HepG2 (cell line): ENCODE measurements around the gene CCDC167. TPM values are rescaled to one million over a fixed set of nuclear protein-coding genes. Genes with fewer than 3 reads are reported as not detected.

Experiments used
- ATAC-seq: fragments of 200-7000 bp; cut with Tn5 transposase; 3 replicates; pipeline ENCODE4 v1.9.1; 2020; ENCODE audit warnings: mild to moderate bottlenecking, moderate library complexity
- BruUV-seq: library from RNA; stranded (reverse); fragments of 400-500 nt; replicated peaks from 2 replicates; lab custom pipeline; 2021; lab: Mats Ljungman, UMichigan
- CTCF ChIA-PET: fragments of 300-600 bp; formaldehyde crosslinking; extraction: SDS; loops from one replicate; lab custom pipeline; 2021; ENCODE audit warnings: low total read pairs, inconsistent platforms, low intra/inter-chr PET ratio; lab: Yijun Ruan, JAX
- POLR2A ChIA-PET: fragments of 350-600 bp; sonication (Branson Sonifier 250); formaldehyde crosslinking; loops from one replicate; lab custom pipeline; 2020; ENCODE audit warnings: antibody characterized with exemption, inconsistent platforms; lab: Yijun Ruan, JAX
- DNase-seq: peaks from one replicate; pipeline ENCODE4 v3.0.0-alpha.2; 2015; ENCODE audit warnings: low spot score
- FAIRE-seq: peaks from 3 replicates; lab custom pipeline; 2011; peaks lifted over from hg19 to GRCh38; lab: Jason Lieb, UNC
- H2AFZ ChIP-seq: one replicate; pipeline ENCODE4 v1.6.1; 2011; ENCODE audit warnings: low read length, inconsistent platforms
- H3K27ac ChIP-seq: fragments of 300-600 bp; 3 replicates; pipeline ENCODE4 v1.8.0; 2011; ENCODE audit warnings: mixed run types, mild to moderate bottlenecking, mixed read lengths, low read length, inconsistent platforms; ENCODE audit not compliant: insufficient read depth; ENCODE audit errors: extremely low read length
- H3K27me3 ChIP-seq, 2 experiments: fragments of 200-600 bp in 1 of 2; 2 replicates in 1 of 2; 3 replicates in 1 of 2; pipeline versions ENCODE4 v1.6.0 to v1.8.0; 2011; ENCODE audit warnings: low read length in 2 of 2, mild to moderate bottlenecking in 2 of 2, moderate library complexity in 2 of 2, inconsistent platforms in 1 of 2; ENCODE audit not compliant: insufficient read depth in 2 of 2, control insufficient read depth in 1 of 2
- H3K36me3 ChIP-seq, 2 experiments: fragments of 200-600 bp in 1 of 2; replicated peaks in 1 of 2; 2 replicates in 1 of 2; 3 replicates in 1 of 2; pipeline versions ENCODE4 v1.5.1 to v1.8.0; 2011; ENCODE audit warnings: low read length in 2 of 2, inconsistent platforms in 1 of 2; ENCODE audit not compliant: insufficient read depth in 2 of 2, control insufficient read depth in 1 of 2
- H3K4me1 ChIP-seq: 2 replicates; pipeline ENCODE4 v1.5.1; 2012; ENCODE audit warnings: low read length, inconsistent platforms; ENCODE audit not compliant: insufficient read depth
- H3K4me2 ChIP-seq: 2 replicates; pipeline ENCODE4 v1.6.0; 2011; ENCODE audit warnings: low read depth, low read length, inconsistent platforms
- H3K4me3 ChIP-seq, 3 experiments: fragments of 200-600 bp in 1 of 3; sonication (generic), shearing (Covaris generic) in 1 of 3; replicated peaks in 1 of 3; 2 replicates each; pipeline ENCODE4 v1.5.1; 2011 to 2016; ENCODE audit warnings: low read length in 3 of 3, inconsistent platforms in 2 of 3, low read depth in 2 of 3, mild to moderate bottlenecking in 2 of 3, control low read depth in 1 of 3, mixed read lengths in 1 of 3; ENCODE audit not compliant: insufficient read depth in 1 of 3
- H3K79me2 ChIP-seq: one replicate; pipeline ENCODE4 v1.6.1; 2011; ENCODE audit warnings: low read length, inconsistent platforms; ENCODE audit not compliant: insufficient read depth
- H3K9ac ChIP-seq: 2 replicates; pipeline ENCODE4 v1.6.0; 2011; ENCODE audit warnings: mild to moderate bottlenecking, low read depth, low read length, inconsistent platforms; ENCODE audit not compliant: insufficient read depth
- H3K9me3 ChIP-seq: 2 replicates; pipeline ENCODE4 v1.5.1; 2012; ENCODE audit warnings: mild to moderate bottlenecking, low read length
- H4K20me1 ChIP-seq: 2 replicates; pipeline ENCODE4 v1.6.0; 2011; ENCODE audit warnings: inconsistent platforms, mild to moderate bottlenecking, low read length, moderate library complexity; ENCODE audit not compliant: insufficient read depth
- CREM ChIP-seq, 2 experiments: sonication (generic) in 1 of 2; formaldehyde crosslinking in 1 of 2; IDR thresholded peaks; 2 replicates each; pipeline versions ENCODE4 v1.4.0 to v1.6.1; 2016 to 2020; ENCODE audit warnings: antibody characterized with exemption in 1 of 2, mild to moderate bottlenecking in 1 of 2, missing genetic modification reagents in 1 of 2
- GPBP1L1 ChIP-seq: sonication (generic); formaldehyde crosslinking; IDR thresholded peaks from 2 replicates; pipeline ENCODE4 v1.5.0; 2020; ENCODE audit warnings: mild to moderate bottlenecking, missing genetic modification reagents
- GZF1 ChIP-seq: sonication (generic); formaldehyde crosslinking; IDR thresholded peaks from 2 replicates; pipeline ENCODE4 v1.5.1; 2020; ENCODE audit warnings: mild to moderate bottlenecking, missing genetic modification reagents
- MAF1 ChIP-seq: sonication (generic); formaldehyde crosslinking; IDR thresholded peaks from 2 replicates; pipeline ENCODE4 v1.5.0; 2020; ENCODE audit warnings: missing genetic modification reagents, borderline replicate concordance
- MEF2D ChIP-seq: sonication (generic); formaldehyde crosslinking; IDR thresholded peaks from 2 replicates; pipeline ENCODE4 v1.5.1; 2020; ENCODE audit warnings: mild to moderate bottlenecking, missing genetic modification reagents
- PCBP1 ChIP-seq: fragments of 200-400 bp; formaldehyde crosslinking; IDR thresholded peaks from 2 replicates; pipeline ENCODE4 v1.6.1; 2017; ENCODE audit warnings: mild to moderate bottlenecking, low read depth, low read length, borderline replicate concordance
- SALL1 ChIP-seq: sonication (generic); formaldehyde crosslinking; IDR thresholded peaks from 2 replicates; pipeline ENCODE4 v1.8.0; 2022; ENCODE audit warnings: mild to moderate bottlenecking, missing genetic modification reagents
- SUZ12 ChIP-seq: fragments of 150-350 bp; IDR thresholded peaks from 2 replicates; pipeline ENCODE4 v1.6.1; 2014; ENCODE audit warnings: low read depth, low read length
- TAF15 ChIP-seq: fragments of 200-400 bp; formaldehyde crosslinking; IDR thresholded peaks from one replicate; pipeline ENCODE4 v1.6.1; 2018; ENCODE audit warnings: mild to moderate bottlenecking, low read depth, low read length; ENCODE audit not compliant: poor library complexity, severe bottlenecking
- WIZ ChIP-seq: sonication (generic); formaldehyde crosslinking; IDR thresholded peaks from 2 replicates; pipeline ENCODE4 v1.5.1; 2020; ENCODE audit warnings: mild to moderate bottlenecking, missing genetic modification reagents
- ZHX1 ChIP-seq: sonication (generic); formaldehyde crosslinking; IDR thresholded peaks from 2 replicates; pipeline ENCODE4 v1.8.1; 2022; ENCODE audit warnings: low read depth, mild to moderate bottlenecking, missing genetic modification reagents
- ZNF180 ChIP-seq: sonication (generic); formaldehyde crosslinking; IDR thresholded peaks from 2 replicates; pipeline ENCODE4 v1.4.0; 2020; ENCODE audit warnings: low read depth, missing genetic modification reagents, borderline replicate concordance
- ZNF687 ChIP-seq: sonication (generic); formaldehyde crosslinking; IDR thresholded peaks from 2 replicates; pipeline ENCODE4 v1.5.1; 2020; ENCODE audit warnings: mild to moderate bottlenecking, missing genetic modification reagents, moderate library complexity
- ZNF704 ChIP-seq: sonication (generic); formaldehyde crosslinking; IDR thresholded peaks from 2 replicates; pipeline ENCODE4 v1.8.1; 2023; ENCODE audit warnings: mild to moderate bottlenecking, inconsistent platforms, moderate library complexity, missing genetic modification reagents, borderline replicate concordance
- WGBS: methylation state at CpG from one replicate; pipeline ENCODE4 v1.1.6; 2017; ENCODE audit warnings: low lambda C conversion rate; 5-methylcytosine and 5-hydroxymethylcytosine counted together
- in situ Hi-C: cut with HindIII; loops from 2 replicates; pipeline ENCODE4 v1.10.0; 2017; ENCODE audit warnings: low pct_unique_long_range_greater_than_20kb; ENCODE audit not compliant: extremely low pct_ligation_motif_present
- intact Hi-C: fragments of 100-400 bp; cut with micrococcal nuclease; formaldehyde crosslinking; loops from one replicate; pipeline ENCODE4 v1.10.0; 2022; ENCODE audit not compliant: unreplicated experiment
- polyA plus RNA-seq, 8 experiments: library from polyadenylated mRNA; depleted of rRNA in 3 of 8; stranded (reverse) in 7 of 8; unstranded in 1 of 8; fragments of >200 nt; fragmentation: Illumina TruSeq in 4 of 8; extraction: Trizol in 4 of 8; gene quantifications; 2 replicates each; pipeline versions ENCODE4 v1.2.1 to v1.2.3, GENCODE V29; 2011 to 2016; ENCODE audit warnings: low read depth in 4 of 8, missing spikeins in 1 of 8, mixed read lengths in 1 of 8; ENCODE audit not compliant: insufficient read depth in 1 of 8
- total RNA-seq, 5 experiments: library from RNA; depleted of rRNA; stranded (reverse); fragments of >200 nt; fragmentation: Illumina TruSeq; extraction: Trizol; gene quantifications; 2 replicates each; pipeline ENCODE4 v1.2.3, GENCODE V29; 2016; ENCODE audit warnings: low read depth in 1 of 5

CCDC167 gene
- total and polyA plus RNA-seq, 2 of the 13 experiments (the other 11 are each of a cell fraction or from before 2014, with no cell fraction given) = 48.4 to 66.8 TPM

GRCh38 chr6:37454420-37455140 is 45.1 kb downstream of the CCDC167 start:
- Histone ChIP-seq H2AFZ (no peak overlapping the region), H3K4me2 (no peak overlapping the region), H3K4me3 (no peak overlapping the region), H4K20me1 (no peaks in the 10 kb centered on the region), H3K4me1 (0 out of 2 replicates have a peak, but pooled peaks cover 6% of the 10 kb centered on the region), H3K79me2 (no peaks in the 10 kb centered on the region), H3K27me3 (no peaks in the 10 kb centered on the region), H3K9ac (no peak overlapping the region), H3K36me3 (peaks cover 37 to 88% of the 10 kb centered on the region in 2 experiments), H3K27ac (no peak overlapping the region), H3K9me3 (no peaks in the 10 kb centered on the region)
- in situ Hi-C loops (no loop called here), intact Hi-C loops (no loop called here)
- ATAC-seq = no peak
- ChIA-PET POLR2A (no interaction called here), CTCF (no interaction called here)
- no peak for DNase-seq
- 93% methylated on average over 8 of the region's 8 CpGs for WGBS
- FAIRE-seq = no peak
- no TSS peak for BruUV-seq
- TF ChIP-seq MAF1 (CRISPR knock-in tag) (no peak), SUZ12 (no peak), ZNF704 (no peak), MEF2D (CRISPR knock-in tag) (no peak), ZNF180 (CRISPR knock-in tag) (no peak), ZNF687 (CRISPR knock-in tag) (no peak), CREM (IDR thresholded peaks at IDR 0.05) (no peak), CREM (CRISPR knock-in tag; IDR thresholded peaks at IDR 0.05) (no peak), ZHX1 (no peak), GZF1 (no peak), GPBP1L1 (no peak), WIZ (CRISPR knock-in tag) (no peak), PCBP1 (no peak), SALL1 (CRISPR knock-in tag) (no peak), TAF15 (no peak)
